GM18909 (cell line): ENCODE results near the gene OR6J1.

Experiments
- ATAC-seq: cut with Tn5 transposase; IDR thresholded peaks from one replicate; pipeline ENCODE4 v1.9.1; 2021; ENCODE audit warnings: mild to moderate bottlenecking; ENCODE audit not compliant: unreplicated experiment, poor library complexity

The OR6J1 gene

GRCh38 chr14:22587247-22587646, 56.9 kb downstream of the OR6J1 start:
- no peak for ATAC-seq

GRCh38 chr14:22583994-22584393, 60.2 kb downstream of the OR6J1 start:
- no peak for ATAC-seq
